Measurements from ENCODE around the gene NCAPD2.

Gene NCAPD2

GRCh38 chr12:6500466-6500865, 6.6 kb downstream of the NCAPD2 start:
- no peak for DNase-seq

DNA sequence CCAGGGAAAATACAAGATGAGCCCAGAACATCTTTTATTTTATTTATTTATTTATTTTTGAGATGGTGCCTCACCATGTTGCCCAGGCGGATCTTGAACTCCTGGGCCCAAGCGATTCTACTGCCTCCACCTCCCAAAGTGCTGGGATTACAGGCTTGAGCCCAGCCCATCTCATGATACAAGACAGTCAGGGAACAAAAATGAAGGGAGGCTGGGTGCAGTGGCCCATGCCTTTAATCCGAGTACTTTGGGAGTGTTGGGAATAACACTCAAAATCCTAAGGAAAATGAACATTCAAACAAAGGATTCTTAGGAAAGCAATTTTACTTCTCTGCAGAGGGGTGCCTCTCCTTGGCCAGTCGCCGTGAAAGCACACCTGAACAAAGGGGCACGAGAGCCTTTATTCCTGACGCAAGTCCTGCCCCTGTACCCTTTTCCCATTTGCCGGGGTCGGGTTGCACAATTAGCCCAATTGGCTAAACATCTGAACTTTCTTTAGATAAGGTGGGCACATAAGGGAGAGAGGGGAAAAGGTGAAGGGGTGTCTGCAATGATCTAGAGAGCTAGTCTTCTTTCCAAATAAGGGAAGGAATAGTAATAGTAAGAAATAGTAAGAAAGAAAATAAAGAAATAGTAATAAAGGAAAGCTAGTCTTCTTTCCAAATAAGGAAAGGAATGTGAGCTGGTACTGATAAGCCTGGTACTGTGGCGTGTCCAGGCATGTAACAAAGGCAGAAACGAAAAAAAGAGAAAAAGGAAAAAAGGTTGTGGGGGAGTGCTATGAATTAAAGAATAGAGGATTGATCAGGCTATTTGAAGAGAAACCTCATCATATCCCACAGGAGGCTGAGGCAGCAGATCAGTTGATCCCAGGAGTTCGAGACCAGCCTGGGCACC, 13.4 kb downstream of the NCAPD2 start:
- DNase-seq: no peak

- DNase-seq: no peak
Observed at GRCh38 chr12:6508087-6508486, 14.2 kb downstream of the NCAPD2 start.

GRCh38 chr12:6520186-6520585, 26.3 kb downstream of the NCAPD2 start:
- no peak for DNase-seq

GRCh38 chr12:6522193-6522592, 28.3 kb downstream of the NCAPD2 start:
- no peak for DNase-seq

GRCh38 chr12:6523708-6524107, 29.8 kb downstream of the NCAPD2 start:
- no peak for DNase-seq

DNA sequence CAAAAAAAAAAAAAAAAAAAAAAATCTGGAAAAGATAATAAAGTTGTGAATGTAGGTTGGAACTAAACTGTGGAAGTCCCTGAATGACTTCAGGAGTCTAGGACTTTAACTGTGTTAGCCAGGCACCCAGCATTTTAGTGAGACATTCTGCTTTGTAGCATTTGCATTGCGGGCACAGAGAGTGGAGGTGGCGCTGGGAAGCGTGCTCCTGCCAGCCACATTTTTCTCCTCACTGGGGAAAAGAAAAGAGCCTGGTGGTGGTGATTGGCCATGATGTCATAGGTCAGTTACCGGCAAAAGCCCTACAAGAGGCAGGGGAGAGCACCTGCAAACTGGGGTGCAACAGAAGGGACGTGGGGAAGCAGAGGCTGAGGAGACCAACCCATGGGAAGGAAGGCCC, 30.7 kb downstream of the NCAPD2 start:
- DNase-seq: no peak

- DNase-seq: no peak
Observed at GRCh38 chr12:6526201-6526600, 32.3 kb downstream of the NCAPD2 start.

- no peak for DNase-seq
Observed at GRCh38 chr12:6526766-6527525, 33.0 kb downstream of the NCAPD2 start.

DNA sequence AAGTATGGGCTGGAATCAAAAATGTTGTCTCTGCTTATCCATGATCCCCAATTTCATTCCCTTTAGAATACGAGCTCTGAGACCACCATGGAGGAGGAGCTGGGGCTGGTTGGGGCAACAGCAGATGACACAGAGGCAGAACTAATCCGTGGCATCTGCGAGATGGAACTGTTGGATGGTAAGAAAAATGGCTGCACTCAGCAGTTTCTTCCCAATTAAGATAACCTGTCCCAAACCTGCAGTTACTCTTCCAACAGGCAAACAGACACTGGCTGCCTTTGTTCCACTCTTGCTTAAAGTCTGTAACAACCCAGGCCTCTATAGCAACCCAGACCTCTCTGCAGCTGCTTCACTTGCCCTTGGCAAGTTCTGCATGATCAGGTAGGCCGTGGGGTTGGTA, 33.8 kb downstream of the NCAPD2 start:
- DNase-seq: no peak

DNA sequence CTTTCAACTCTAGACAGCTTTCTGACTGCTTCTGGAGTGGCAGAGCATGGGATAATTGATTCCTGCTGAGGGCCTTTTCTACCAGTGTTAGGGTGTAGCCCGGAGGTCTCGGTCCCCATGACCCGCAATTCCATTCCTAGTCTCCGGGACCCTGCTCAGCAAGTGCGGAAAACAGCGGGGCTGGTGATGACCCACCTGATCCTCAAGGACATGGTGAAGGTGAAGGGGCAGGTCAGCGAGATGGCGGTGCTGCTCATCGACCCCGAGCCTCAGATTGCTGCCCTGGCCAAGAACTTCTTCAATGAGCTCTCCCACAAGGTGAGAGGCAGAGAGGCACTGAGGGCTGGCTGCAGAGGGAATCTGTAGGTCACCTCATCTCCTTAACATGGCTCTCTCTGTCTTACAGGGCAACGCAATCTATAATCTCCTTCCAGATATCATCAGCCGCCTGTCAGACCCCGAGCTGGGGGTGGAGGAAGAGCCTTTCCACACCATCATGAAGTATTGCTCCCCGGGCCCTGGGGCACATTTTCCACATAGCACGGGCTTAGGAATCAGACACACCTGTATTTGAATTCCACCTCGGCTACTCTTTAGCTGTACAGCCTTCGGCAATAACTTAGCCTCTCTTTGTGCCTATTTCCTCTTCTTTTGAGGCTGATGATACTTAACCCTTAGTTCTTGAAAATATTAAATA, 34.8 kb downstream of the NCAPD2 start:
- DNase-seq: no peak

DNA sequence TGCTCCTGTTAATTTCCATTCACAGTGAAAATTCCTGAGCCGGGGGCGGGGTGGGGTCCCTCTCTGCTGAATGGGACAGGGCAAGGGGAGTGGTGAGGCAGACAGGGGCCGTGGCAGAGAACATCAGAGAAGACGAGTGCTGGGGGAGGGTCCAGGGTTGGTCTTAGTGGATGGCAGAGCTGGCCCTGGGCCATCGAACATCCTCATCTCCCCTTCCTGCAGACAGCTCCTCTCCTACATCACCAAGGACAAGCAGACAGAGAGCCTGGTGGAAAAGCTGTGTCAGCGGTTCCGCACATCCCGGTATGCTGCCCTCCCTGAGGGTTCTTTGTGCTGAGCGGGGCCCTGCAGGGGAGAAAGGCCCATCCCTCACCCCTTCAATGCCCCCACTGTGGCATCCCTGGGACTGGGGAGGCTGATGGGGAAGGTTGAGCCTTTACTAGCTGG, 35.4 kb downstream of the NCAPD2 start:
- DNase-seq: no peak

DNA sequence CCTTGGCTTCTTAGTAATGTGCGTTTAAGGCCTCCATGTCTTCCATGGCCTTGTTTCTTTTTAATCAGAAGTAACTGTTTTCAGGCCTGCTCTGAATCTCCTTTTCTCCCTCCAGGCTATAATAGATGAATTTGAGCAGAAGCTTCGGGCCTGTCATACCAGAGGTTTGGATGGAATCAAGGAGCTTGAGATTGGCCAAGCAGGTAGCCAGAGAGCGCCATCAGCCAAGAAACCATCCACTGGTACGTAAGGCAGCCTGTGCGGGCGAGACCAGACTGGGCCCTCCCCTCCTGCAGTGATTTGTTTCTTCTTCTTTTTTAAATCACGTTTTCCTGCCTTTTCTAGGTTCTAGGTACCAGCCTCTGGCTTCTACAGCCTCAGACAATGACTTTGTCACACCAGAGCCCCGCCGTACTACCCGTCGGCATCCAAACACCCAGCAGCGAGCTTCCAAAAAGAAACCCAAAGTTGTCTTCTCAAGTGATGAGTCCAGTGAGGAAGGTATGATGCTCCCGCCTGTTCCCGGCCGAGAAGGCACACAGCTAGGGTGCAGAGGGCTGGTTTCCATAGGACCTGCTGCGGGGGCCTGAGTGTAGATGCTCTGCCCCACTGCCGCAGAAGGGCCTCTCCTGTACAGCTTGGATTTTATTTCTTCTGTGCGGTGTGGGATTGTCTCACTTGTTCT, 36.8 kb downstream of the NCAPD2 start:
- DNase-seq: no peak

GRCh38 chr12:6532051-6532926, 38.4 kb downstream of the NCAPD2 start:
- DNase-seq: peak; percentile 73

GRCh38 chr12:6532927-6533652, 39.2 kb downstream of the NCAPD2 start:
- DNase-seq: peak; percentile 16

DNA sequence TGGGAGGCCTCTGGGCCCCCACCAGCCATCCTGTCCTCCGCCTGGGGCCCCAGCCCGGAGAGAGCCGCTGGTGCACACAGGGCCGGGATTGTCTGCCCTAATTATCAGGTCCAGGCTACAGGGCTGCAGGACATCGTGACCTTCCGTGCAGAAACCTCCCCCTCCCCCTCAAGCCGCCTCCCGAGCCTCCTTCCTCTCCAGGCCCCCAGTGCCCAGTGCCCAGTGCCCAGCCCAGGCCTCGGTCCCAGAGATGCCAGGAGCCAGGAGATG, 39.7 kb downstream of the NCAPD2 start:
- no peak for DNase-seq

- DNase-seq: peak; percentile 76
Observed at GRCh38 chr12:6533923-6534694, 40.2 kb downstream of the NCAPD2 start, which contains the start of gene GAPDH. GAPDH (plus strand) TSS chr12:6534517; CDS start chr12:6534833, 316 bp downstream.

- no peak for DNase-seq
Observed at GRCh38 chr12:6534695-6534944, 40.7 kb downstream of the NCAPD2 start.

DNA sequence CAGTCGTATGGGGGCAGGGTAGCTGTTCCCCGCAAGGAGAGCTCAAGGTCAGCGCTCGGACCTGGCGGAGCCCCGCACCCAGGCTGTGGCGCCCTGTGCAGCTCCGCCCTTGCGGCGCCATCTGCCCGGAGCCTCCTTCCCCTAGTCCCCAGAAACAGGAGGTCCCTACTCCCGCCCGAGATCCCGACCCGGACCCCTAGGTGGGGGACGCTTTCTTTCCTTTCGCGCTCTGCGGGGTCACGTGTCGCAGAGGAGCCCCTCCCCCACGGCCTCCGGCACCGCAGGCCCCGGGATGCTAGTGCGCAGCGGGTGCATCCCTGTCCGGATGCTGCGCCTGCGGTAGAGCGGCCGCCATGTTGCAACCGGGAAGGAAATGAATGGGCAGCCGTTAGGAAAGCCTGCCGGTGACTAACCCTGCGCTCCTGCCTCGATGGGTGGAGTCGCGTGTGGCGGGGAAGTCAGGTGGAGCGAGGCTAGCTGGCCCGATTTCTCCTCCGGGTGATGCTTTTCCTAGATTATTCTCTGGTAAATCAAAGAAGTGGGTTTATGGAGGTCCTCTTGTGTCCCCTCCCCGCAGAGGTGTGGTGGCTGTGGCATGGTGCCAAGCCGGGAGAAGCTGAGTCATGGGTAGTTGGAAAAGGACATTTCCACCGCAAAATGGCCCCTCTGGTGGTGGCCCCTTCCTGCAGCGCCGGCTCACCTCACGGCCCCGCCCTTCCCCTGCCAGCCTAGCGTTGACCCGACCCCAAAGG, 41.2 kb downstream of the NCAPD2 start:
- peak; percentile 68 for DNase-seq

- DNase-seq: no peak
Observed at GRCh38 chr12:6535697-6535946, 41.7 kb downstream of the NCAPD2 start.
